UCSD-AML1 (cell line): ENCODE data around the gene RAP1A.
"Not testable (repeated sequence)": the region's sequence is repeated elsewhere in the genome, so short reads cannot be mapped to it uniquely, and the experiment has no call there.

Source experiments
- DNase-seq: peaks from one replicate; lab custom pipeline; 2025; ENCODE audit not compliant: unreplicated experiment; lab: John Stamatoyannopoulos, UW

Gene RAP1A

GRCh38 chr1:111734856-111735255 is 115.3 kb downstream of the RAP1A start:
- no peak for DNase-seq

- DNase-seq, result no peak
These were observed 115.7 kb downstream of the RAP1A start for GRCh38 chr1:111735321-111735720.

- no peak for DNase-seq
These were observed 116.4 kb downstream of the RAP1A start for GRCh38 chr1:111735858-111736544.

- no peak for DNase-seq
These were observed 117.1 kb downstream of the RAP1A start for GRCh38 chr1:111736548-111737215.

- DNase-seq, result peak; percentile 30
These were observed 117.9 kb downstream of the RAP1A start for GRCh38 chr1:111737216-111738132.

- no peak for DNase-seq
These were observed 118.5 kb downstream of the RAP1A start for GRCh38 chr1:111738133-111738435.

- DNase-seq, result peak; percentile 37
These were observed 119.0 kb downstream of the RAP1A start for GRCh38 chr1:111738436-111739193.

- DNase-seq, result peak; percentile 88
These were observed 119.8 kb downstream of the RAP1A start, which contains the start of gene INKA2 for GRCh38 chr1:111739194-111739924. INKA2 (minus strand) TSS chr1:111739395; CDS start chr1:111739242, 153 bp downstream.

GRCh38 chr1:111739925-111740765 is 120.6 kb downstream of the RAP1A start:
- DNase-seq, result no peak

GRCh38 chr1:111742292-111742691 is 122.7 kb downstream of the RAP1A start:
- DNase-seq, result not testable (repeated sequence)

GRCh38 chr1:111742938-111743549 is 123.5 kb downstream of the RAP1A start:
- DNase-seq, result no peak

- DNase-seq, result no peak
These were observed 124.1 kb downstream of the RAP1A start for GRCh38 chr1:111743679-111744101.

- DNase-seq, result no peak
These were observed 126.4 kb downstream of the RAP1A start for GRCh38 chr1:111745675-111746613.

- DNase-seq, result no peak
These were observed 127.0 kb downstream of the RAP1A start for GRCh38 chr1:111746614-111746999.

GRCh38 chr1:111747282-111747734 is 127.7 kb downstream of the RAP1A start:
- peak; percentile 36 for DNase-seq

GRCh38 chr1:111747947-111748346 is 128.4 kb downstream of the RAP1A start:
- no peak for DNase-seq

- DNase-seq, result no peak
These were observed 130.0 kb downstream of the RAP1A start for GRCh38 chr1:111749628-111750027.

GRCh38 chr1:111750856-111751255 is 131.3 kb downstream of the RAP1A start:
- no peak for DNase-seq
